Fibroblast of villous mesenchyme (primary cell): Measurements from ENCODE around the gene GARIN1A. TPM values are rescaled to one million over a fixed set of nuclear protein-coding genes. Genes with fewer than 3 reads are reported as not detected.

Experiments used
- DNase-seq: peaks from one replicate; pipeline ENCODE4 v3.0.0-alpha.2; 2010; ENCODE audit warnings: low read depth
- H3K4me3 ChIP-seq: 2 replicates; pipeline ENCODE4 v1.5.1; 2011; ENCODE audit warnings: low read depth, mild to moderate bottlenecking, low read length
- total RNA-seq: library from RNA; depleted of rRNA; stranded (reverse); fragments of >200 nt; gene quantifications from 2 replicates; pipeline ENCODE4 v1.2.3, GENCODE V29; 2012
- TF ChIP-seq, protein P1 (sequence below): IDR thresholded peaks from 2 replicates; pipeline ENCODE4 v1.5.1; 2012; ENCODE audit warnings: low read depth, mild to moderate bottlenecking, low read length; ENCODE audit not compliant: insufficient read depth

The GARIN1A gene
- total RNA-seq, 1 donor: 2.6 TPM

DNA sequence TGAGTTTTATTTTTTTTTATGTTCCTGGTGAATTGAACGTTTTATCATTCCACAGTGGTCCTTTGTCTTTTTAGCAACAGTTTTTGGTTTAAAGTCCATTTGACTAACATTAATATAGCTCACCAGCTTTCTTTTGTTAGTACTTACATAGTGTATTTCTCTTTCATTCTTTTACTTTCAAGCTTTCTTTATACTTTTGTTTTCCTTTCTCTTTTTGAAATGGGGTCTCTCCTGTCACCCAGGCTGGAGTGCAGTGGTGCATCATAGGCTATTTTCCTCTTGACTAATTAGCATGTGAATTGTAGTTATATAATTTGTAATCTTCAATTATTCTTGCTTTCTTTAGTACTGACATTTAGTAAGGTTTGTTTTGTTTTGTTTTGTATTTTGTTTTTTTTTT, 27.8 kb downstream of the GARIN1A start:
- no peak overlapping the region for H3K4me3 ChIP-seq
- TF ChIP-seq, protein P1, sequence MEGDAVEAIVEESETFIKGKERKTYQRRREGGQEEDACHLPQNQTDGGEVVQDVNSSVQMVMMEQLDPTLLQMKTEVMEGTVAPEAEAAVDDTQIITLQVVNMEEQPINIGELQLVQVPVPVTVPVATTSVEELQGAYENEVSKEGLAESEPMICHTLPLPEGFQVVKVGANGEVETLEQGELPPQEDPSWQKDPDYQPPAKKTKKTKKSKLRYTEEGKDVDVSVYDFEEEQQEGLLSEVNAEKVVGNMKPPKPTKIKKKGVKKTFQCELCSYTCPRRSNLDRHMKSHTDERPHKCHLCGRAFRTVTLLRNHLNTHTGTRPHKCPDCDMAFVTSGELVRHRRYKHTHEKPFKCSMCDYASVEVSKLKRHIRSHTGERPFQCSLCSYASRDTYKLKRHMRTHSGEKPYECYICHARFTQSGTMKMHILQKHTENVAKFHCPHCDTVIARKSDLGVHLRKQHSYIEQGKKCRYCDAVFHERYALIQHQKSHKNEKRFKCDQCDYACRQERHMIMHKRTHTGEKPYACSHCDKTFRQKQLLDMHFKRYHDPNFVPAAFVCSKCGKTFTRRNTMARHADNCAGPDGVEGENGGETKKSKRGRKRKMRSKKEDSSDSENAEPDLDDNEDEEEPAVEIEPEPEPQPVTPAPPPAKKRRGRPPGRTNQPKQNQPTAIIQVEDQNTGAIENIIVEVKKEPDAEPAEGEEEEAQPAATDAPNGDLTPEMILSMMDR: no peak
- DNase-seq: no peak

DNA sequence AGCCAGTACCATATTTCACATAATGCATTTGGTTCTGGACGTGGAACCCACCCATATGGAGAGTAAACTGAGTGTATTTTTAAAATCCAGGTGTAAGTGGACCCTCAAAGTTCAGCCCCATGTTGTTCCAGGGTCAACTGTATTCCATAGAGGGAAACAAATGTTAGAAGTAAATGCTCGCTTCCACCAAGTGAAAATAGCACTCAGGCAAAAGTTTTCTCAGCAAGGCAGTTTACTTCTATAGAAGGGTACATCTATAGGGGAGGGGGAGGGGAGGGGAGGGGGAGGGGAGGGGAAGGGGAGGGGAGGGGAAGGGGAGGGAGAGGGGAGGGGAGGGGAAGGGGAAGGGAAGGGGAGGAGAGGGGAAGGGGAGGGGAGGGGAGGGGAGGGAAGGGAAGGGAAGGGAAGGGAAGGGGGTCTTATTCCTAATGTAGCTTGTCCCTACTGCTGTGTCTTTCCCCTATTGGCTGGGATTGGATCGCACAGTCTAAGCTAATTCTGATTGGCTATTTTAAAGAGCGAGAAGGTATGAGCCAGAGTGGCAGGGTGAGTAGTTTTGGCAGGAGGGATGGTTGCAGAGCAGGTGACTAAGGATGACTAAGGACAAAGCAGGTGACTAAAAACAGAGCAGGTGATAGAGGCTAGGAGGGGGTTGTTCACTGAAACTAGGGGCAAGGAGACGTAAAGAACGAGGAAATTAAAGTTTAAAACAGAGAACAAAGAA, 29.1 kb downstream of the GARIN1A start:
- DNase-seq: no peak
- no peak overlapping the region for H3K4me3 ChIP-seq
- TF ChIP-seq, protein P1: no peak

DNA sequence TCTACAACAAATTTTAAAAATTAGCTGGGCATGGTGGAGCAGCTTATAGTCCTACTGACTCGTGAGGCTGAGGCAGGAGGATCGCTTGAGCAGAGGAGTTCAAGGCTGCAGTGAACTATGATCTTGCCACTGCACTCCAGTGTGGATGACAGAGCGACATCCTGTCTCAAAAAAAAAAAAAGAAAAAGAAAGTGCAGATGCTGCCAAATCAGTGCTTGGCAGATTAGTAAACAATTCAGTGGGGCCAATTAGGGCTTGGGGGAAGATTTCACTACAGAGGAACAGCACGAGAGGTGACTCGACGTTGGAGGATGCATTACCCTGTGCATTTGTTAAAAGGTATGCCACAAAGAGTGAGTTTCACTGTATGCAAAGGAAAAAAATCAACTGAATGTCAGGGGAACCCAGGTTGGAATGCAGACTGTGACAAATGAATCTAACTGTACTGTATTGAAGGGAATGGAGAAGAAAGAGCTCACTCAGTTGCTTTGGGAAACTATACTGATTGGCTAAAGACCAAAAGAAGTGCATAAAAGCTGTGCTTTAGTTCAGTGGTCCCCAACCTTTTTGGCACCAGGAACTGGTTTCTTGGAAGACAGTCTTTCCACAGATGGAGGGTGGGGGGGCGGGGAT, 31.6 kb downstream of the GARIN1A start:
- H3K4me3 ChIP-seq: no peak overlapping the region
- DNase-seq: no peak
- TF ChIP-seq, protein P1: no peak

DNA sequence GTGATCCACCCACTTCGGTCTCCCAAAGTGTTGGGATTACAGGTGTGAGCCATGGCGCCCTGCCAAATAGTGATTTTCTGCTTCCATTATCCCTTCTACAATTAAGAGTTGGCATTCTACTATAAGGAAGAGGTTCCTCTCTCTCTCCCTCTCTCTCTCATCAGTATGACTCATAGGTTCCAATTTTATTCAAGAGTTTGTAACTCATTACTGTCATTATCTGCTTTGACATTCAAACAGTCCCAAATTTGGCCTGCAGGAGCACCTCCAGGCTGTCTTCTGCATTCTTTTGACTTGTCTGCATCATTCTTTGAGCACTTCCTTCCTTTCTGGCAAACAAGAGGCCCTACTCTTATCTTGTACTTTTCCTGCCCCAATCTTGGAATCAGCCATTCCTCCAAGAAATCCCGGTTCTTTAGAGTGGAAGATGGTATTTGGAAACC, 33.8 kb downstream of the GARIN1A start:
- H3K4me3 ChIP-seq: no peak overlapping the region
- peak; percentile 13 for DNase-seq
- TF ChIP-seq, protein P1: no peak

DNA sequence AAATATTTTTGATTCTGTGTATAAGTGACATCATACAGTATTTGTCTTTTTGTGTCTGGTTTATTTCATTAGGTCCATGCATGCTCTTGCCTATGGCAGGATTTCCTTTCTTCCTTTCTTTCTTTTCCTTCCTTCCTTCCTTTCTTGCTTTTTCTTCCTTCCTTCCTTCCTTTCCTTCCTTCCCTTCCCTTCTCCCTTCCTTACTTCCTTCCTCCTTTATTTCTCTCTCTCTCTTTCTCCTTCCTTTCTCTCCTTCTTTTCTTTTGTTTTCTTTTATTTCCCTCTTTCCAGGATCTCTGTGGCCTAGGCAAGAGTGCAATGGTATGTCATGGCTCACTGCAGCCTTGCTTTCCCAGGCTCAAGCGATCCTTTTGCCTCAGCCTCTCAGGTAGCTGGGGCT, 35.7 kb downstream of the GARIN1A start:
- no peak overlapping the region for H3K4me3 ChIP-seq
- TF ChIP-seq, protein P1: no peak
- DNase-seq: no peak

DNA sequence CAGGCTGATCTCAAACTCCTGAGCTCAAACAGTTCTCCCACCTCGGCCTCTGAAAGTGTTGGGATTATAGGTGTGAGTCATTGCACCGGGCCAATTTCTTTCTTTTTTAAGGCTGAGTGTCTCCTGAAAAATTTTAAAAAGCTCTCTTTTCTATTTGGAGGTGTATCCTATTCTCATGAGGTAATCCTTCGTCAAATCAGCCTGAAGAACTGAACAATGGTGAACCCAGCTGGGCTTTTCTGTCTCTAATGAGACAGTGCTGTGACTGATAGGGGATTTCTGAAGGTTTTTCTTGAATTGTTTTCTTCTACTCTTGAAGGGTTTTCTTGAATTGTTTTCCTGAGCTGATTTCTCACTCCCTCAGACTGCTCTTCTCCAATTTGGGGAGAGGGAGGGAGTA, 36.1 kb downstream of the GARIN1A start:
- H3K4me3 ChIP-seq: no peak overlapping the region
- DNase-seq: no peak
- TF ChIP-seq, protein P1: no peak
